Mesothelial cell of epicardium (in vitro differentiated cells): ENCODE results near the gene REC114. TPM values are rescaled to one million over a fixed set of nuclear protein-coding genes. Genes with fewer than 3 reads are reported as not detected.

Experiments used
- DNase-seq, 2 experiments: peaks; one replicate each; pipeline ENCODE4 v3.0.0; 2021; ENCODE audit warnings: low spot score in 2 of 2; ENCODE audit not compliant: unreplicated experiment in 2 of 2
- H3K27ac Mint-ChIP-seq: 2 replicates; pipeline ENCODE4 v1.8.0; 2021; ENCODE audit warnings: mixed read lengths
- H3K27me3 Mint-ChIP-seq: 2 replicates; pipeline ENCODE4 v1.8.0; 2021; ENCODE audit warnings: low read depth, mixed read lengths
- H3K36me3 Mint-ChIP-seq: 2 replicates; pipeline ENCODE4 v1.8.0; 2021; ENCODE audit warnings: mixed read lengths
- H3K4me1 Mint-ChIP-seq: 2 replicates; pipeline ENCODE4 v1.8.0; 2021; ENCODE audit warnings: mixed read lengths
- H3K4me3 Mint-ChIP-seq: 2 replicates; pipeline ENCODE4 v1.8.0; 2021; ENCODE audit warnings: mild to moderate bottlenecking, moderate library complexity, mixed read lengths
- H3K9me3 Mint-ChIP-seq: 2 replicates; pipeline ENCODE4 v1.8.0; 2021; ENCODE audit warnings: mixed read lengths
- CTCF ChIP-seq: fragments of 200-600 bp; sonication (generic); IDR thresholded peaks from one replicate; pipeline ENCODE4 v1.5.0; 2021; ENCODE audit warnings: antibody characterized with exemption; ENCODE audit not compliant: unreplicated experiment
- total RNA-seq: library from RNA; stranded (reverse); gene quantifications from 3 replicates; pipeline ENCODE4 v1.2.1, GENCODE V29; 2021

REC114 gene
- total RNA-seq, 1 donor from 2014 or later: not detected

GRCh38 chr15:73600413-73601335, 157.7 kb downstream of the REC114 start:
- Mint-ChIP-seq H3K27me3 (no peaks in the 10 kb centered on the region), H3K36me3 (no peaks in the 10 kb centered on the region), H3K4me1 (peaks cover 32% of the 10 kb centered on the region), H3K9me3 (no peaks in the 10 kb centered on the region), H3K4me3 (no peak overlapping the region), H3K27ac (no peak overlapping the region)
- DNase-seq: no peak
- no peak for TF ChIP-seq CTCF

- no peak for TF ChIP-seq CTCF
- no peaks in the 10 kb centered on the region for H3K36me3 Mint-ChIP-seq
- H3K27me3 Mint-ChIP-seq: no peaks in the 10 kb centered on the region
- H3K4me3 Mint-ChIP-seq: no peak overlapping the region
- no peaks in the 10 kb centered on the region for H3K9me3 Mint-ChIP-seq
- DNase-seq: no peak
- H3K27ac Mint-ChIP-seq: no peak overlapping the region
- H3K4me1 Mint-ChIP-seq: peaks cover 28% of the 10 kb centered on the region
These were observed 158.8 kb downstream of the REC114 start for GRCh38 chr15:73601451-73602445.

- Mint-ChIP-seq H3K27ac (no peak overlapping the region), H3K36me3 (no peaks in the 10 kb centered on the region), H3K9me3 (no peaks in the 10 kb centered on the region), H3K4me3 (no peak overlapping the region), H3K27me3 (no peaks in the 10 kb centered on the region), H3K4me1 (peaks cover 30% of the 10 kb centered on the region)
- no peak for TF ChIP-seq CTCF
- no peak for DNase-seq
These were observed 159.5 kb downstream of the REC114 start for GRCh38 chr15:73602446-73602843.

- Mint-ChIP-seq H3K27ac (peak overlapping the region; percentile 89), H3K4me1 (peaks cover 26% of the 10 kb centered on the region), H3K27me3 (no peaks in the 10 kb centered on the region)
These were observed 160.0 kb downstream of the REC114 start for GRCh38 chr15:73602992-73603391.

More at GRCh38 chr15:73602992-73603391, 160.0 kb downstream of the REC114 start:
- Mint-ChIP-seq H3K36me3 (no peaks in the 10 kb centered on the region), H3K9me3 (no peaks in the 10 kb centered on the region), H3K4me3 (no peak overlapping the region)
- TF ChIP-seq CTCF: no peak
- no peak for DNase-seq
